DOHH2 (cell line): ENCODE measurements around the gene MTFMT.

Experiments used
- H3F3A ChIP-seq: fragments of 200-600 bp; sonication (generic), shearing (Covaris generic); 2 replicates; pipeline ENCODE4 v1.6.0; 2016; ENCODE audit warnings: antibody characterized with exemption, mild to moderate bottlenecking; ENCODE audit not compliant: control insufficient read depth, insufficient read depth
- H3K27ac ChIP-seq: fragments of 200-600 bp; sonication (generic); 2 replicates; pipeline ENCODE4 v1.5.1; 2014; ENCODE audit warnings: low read depth, mild to moderate bottlenecking, low read length, moderate library complexity
- H3K27me3 ChIP-seq: fragments of 200-600 bp; sonication (generic); 2 replicates; pipeline ENCODE4 v1.6.1; 2014; ENCODE audit warnings: mild to moderate bottlenecking, low read length, mixed read lengths; ENCODE audit not compliant: control insufficient read depth
- H3K36me3 ChIP-seq: fragments of 200-600 bp; sonication (generic); 2 replicates; pipeline ENCODE4 v1.6.1; 2014; ENCODE audit warnings: mild to moderate bottlenecking, low read length, moderate library complexity, mixed read lengths; ENCODE audit not compliant: control insufficient read depth
- H3K4me1 ChIP-seq: fragments of 200-600 bp; sonication (generic); 2 replicates; pipeline ENCODE4 v1.6.1; 2014; ENCODE audit warnings: mild to moderate bottlenecking, low read length, mixed read lengths; ENCODE audit not compliant: control insufficient read depth
- H3K4me2 ChIP-seq: fragments of 200-600 bp; sonication (generic); 2 replicates; pipeline ENCODE4 v1.6.0; 2014; ENCODE audit warnings: mild to moderate bottlenecking, low read length, moderate library complexity
- H3K4me3 ChIP-seq: fragments of 200-600 bp; sonication (generic); 2 replicates; pipeline ENCODE4 v1.5.1; 2014; ENCODE audit warnings: mild to moderate bottlenecking, low read length, mixed read lengths
- H3K79me2 ChIP-seq: fragments of 200-600 bp; sonication (generic); 2 replicates; pipeline ENCODE4 v1.6.1; 2014; ENCODE audit warnings: mild to moderate bottlenecking, low read length, mixed read lengths; ENCODE audit not compliant: control insufficient read depth
- H3K9me2 ChIP-seq: fragments of 200-600 bp; sonication (generic); replicated peaks from 2 replicates; pipeline ENCODE4 v1.6.1; 2014; ENCODE audit warnings: mild to moderate bottlenecking, low read length, mixed read lengths; ENCODE audit not compliant: control insufficient read depth
- H3K9me3 ChIP-seq: fragments of 200-600 bp; sonication (generic); 2 replicates; pipeline ENCODE4 v1.6.1; 2014; ENCODE audit warnings: antibody characterized with exemption, low read length, mixed read lengths; ENCODE audit not compliant: control insufficient read depth, insufficient read depth
- H4K20me1 ChIP-seq: fragments of 200-600 bp; sonication (generic); 2 replicates; pipeline ENCODE4 v1.6.0; 2014; ENCODE audit warnings: low read depth, mild to moderate bottlenecking, antibody characterized with exemption, low read length, moderate library complexity; ENCODE audit not compliant: control insufficient read depth, insufficient read depth
- EZH2phosphoT487 ChIP-seq: fragments of 200-600 bp; sonication (generic); IDR thresholded peaks from 2 replicates; pipeline ENCODE4 v1.6.1; 2017; ENCODE audit warnings: borderline replicate concordance, mild to moderate bottlenecking, antibody characterized with exemption, low read length, moderate library complexity, mixed read lengths
- TF ChIP-seq, protein P1 (sequence below): fragments of 200-600 bp; sonication (generic); IDR thresholded peaks from one replicate; pipeline ENCODE4 v1.5.1; 2014; ENCODE audit warnings: antibody characterized with exemption, mild to moderate bottlenecking, low read depth, low read length; ENCODE audit not compliant: poor library complexity, severe bottlenecking

MTFMT gene

DNA sequence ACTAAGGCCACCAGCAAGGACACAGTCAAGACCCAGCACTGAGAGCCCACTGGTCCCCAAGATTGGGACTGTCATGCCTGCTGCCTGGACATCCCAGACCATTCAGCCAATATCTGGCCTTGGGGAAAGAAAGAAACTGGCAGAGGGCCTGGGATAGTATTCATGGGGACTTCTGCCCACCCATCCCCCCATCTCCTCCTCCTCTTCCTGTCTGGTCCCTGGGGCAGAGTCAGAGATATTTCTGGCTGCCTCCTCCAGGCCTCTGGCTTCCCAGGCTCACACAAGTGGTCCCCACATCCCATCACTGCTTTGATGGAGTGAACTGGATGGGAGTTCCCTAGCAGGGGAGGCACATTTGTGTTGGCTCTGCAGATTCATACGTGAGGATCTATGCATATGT lies 42.6 kb upstream of the MTFMT start:
- H3K4me3 ChIP-seq: no peak overlapping the region
- no peaks in the 10 kb centered on the region for H3K9me3 ChIP-seq
- H4K20me1 ChIP-seq: no peaks in the 10 kb centered on the region
- peak overlapping the region; percentile 22 for H3K4me2 ChIP-seq
- H3K27ac ChIP-seq: no peak overlapping the region
- no peaks in the 10 kb centered on the region for H3K9me2 ChIP-seq
- peaks cover under 1% of the 10 kb centered on the region; the same call in 1 of the 2 replicates for H3K27me3 ChIP-seq
- H3K79me2 ChIP-seq: no peaks in the 10 kb centered on the region
- TF ChIP-seq, protein P1, sequence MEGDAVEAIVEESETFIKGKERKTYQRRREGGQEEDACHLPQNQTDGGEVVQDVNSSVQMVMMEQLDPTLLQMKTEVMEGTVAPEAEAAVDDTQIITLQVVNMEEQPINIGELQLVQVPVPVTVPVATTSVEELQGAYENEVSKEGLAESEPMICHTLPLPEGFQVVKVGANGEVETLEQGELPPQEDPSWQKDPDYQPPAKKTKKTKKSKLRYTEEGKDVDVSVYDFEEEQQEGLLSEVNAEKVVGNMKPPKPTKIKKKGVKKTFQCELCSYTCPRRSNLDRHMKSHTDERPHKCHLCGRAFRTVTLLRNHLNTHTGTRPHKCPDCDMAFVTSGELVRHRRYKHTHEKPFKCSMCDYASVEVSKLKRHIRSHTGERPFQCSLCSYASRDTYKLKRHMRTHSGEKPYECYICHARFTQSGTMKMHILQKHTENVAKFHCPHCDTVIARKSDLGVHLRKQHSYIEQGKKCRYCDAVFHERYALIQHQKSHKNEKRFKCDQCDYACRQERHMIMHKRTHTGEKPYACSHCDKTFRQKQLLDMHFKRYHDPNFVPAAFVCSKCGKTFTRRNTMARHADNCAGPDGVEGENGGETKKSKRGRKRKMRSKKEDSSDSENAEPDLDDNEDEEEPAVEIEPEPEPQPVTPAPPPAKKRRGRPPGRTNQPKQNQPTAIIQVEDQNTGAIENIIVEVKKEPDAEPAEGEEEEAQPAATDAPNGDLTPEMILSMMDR: no peak
- TF ChIP-seq EZH2phosphoT487: no peak
- H3K36me3 ChIP-seq: no peaks in the 10 kb centered on the region
- no peaks in the 10 kb centered on the region for H3F3A ChIP-seq
- peaks cover 11% of the 10 kb centered on the region for H3K4me1 ChIP-seq

DNA sequence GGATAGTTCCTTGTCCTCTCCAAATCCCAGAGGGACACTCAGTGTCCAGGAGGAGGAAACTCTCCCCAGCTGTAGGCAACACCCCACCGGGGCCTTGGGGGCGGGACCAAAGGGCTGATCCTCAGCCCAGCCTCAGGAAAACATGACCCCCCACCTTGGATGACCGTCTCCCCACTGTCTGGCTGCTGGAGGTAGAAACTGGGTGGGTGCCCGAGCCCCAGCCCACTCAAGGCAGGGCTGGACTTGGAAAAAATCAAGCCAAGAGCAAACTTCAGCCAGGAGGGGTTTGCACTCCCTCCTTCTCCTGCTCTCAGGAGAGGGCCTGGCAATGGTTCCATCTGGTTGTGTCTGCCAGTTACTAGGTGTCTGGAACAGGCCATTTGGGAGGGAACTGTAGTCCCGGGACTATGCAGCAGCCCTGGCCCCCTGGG lies 42.0 kb upstream of the MTFMT start:
- peaks cover 2% of the 10 kb centered on the region; the same call in 1 of the 2 replicates for H3K27me3 ChIP-seq
- no peaks in the 10 kb centered on the region for H3K79me2 ChIP-seq
- H3K4me2 ChIP-seq: no peak overlapping the region

DNA sequence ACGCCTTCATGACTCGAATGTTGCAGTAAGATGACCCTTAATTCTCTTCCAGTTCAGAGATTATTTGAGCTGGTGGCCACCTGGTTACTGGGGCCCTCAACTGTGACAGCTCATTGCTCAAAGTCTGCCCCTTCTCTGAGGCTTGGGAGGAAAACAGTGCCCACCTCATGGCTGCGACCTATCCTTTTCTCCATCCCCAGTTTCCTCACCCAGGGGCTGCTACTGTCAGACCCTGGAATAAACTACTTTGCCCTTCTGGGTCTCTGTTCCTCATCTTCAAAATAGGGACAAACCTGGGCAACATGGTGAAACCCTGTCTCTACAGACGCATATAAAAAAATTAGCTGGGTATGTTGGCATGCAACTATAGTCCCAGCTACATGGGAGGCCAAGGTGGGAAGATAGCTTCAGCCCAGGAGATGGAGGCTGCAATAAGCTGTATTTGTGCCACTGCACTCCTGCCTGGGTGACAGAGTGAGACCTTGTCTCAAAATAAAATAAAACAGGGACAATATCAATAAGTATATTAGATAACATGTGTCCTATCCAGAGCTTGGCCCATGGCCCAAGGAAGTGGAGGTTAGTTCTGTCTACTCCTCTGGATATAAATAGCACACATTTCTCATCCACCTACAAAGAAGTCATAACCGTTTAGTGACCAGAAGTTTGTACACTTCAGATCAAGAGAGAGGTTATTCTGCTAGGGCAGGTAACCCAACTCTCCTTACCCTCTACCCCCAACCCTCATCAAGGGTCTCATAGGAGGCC lies 40.5 kb upstream of the MTFMT start:
- no peaks in the 10 kb centered on the region for H3K9me2 ChIP-seq
- no peaks in the 10 kb centered on the region for H3K9me3 ChIP-seq
- no peaks in the 10 kb centered on the region for H3F3A ChIP-seq
- no peak overlapping the region for H3K4me2 ChIP-seq
- no peaks in the 10 kb centered on the region for H3K36me3 ChIP-seq
- H3K79me2 ChIP-seq: no peaks in the 10 kb centered on the region
- no peaks in the 10 kb centered on the region for H4K20me1 ChIP-seq
- no peak overlapping the region for H3K27ac ChIP-seq
- H3K27me3 ChIP-seq: peaks cover 12% of the 10 kb centered on the region
- peaks cover 11% of the 10 kb centered on the region for H3K4me1 ChIP-seq
- no peak overlapping the region for H3K4me3 ChIP-seq
- TF ChIP-seq EZH2phosphoT487: no peak
- TF ChIP-seq, protein P1: no peak

More for the DNA sequence above, 42.0 kb upstream of the MTFMT start:
- H3K4me3 ChIP-seq: no peak overlapping the region
- peaks cover 11% of the 10 kb centered on the region for H3K4me1 ChIP-seq
- no peaks in the 10 kb centered on the region for H3K36me3 ChIP-seq
- no peak for TF ChIP-seq EZH2phosphoT487
- TF ChIP-seq, protein P1: no peak
- H3F3A ChIP-seq: no peaks in the 10 kb centered on the region
- H3K27ac ChIP-seq: no peak overlapping the region
- H4K20me1 ChIP-seq: no peaks in the 10 kb centered on the region
- no peaks in the 10 kb centered on the region for H3K9me3 ChIP-seq
- no peaks in the 10 kb centered on the region for H3K9me2 ChIP-seq
